Panc1 (cell line): ENCODE measurements around the gene C2orf76. TPM values are rescaled to one million over a fixed set of nuclear protein-coding genes. Genes with fewer than 3 reads are reported as not detected.

Experiments
- ATAC-seq: fragments of 200-7000 bp; cut with Tn5 transposase; 2 replicates; pipeline ENCODE4 v1.9.1; 2020; ENCODE audit warnings: mild to moderate bottlenecking, moderate library complexity
- BruUV-seq: library from RNA; stranded (reverse); fragments of 400-500 nt; replicated peaks from 2 replicates; lab custom pipeline; 2021; lab: Mats Ljungman, UMichigan
- CTCF ChIA-PET: fragments of 300-600 bp; sonication (Branson Sonifier 250); formaldehyde crosslinking; loops from one replicate; lab custom pipeline; 2022; ENCODE audit warnings: antibody characterized with exemption; lab: Charles Lee
- POLR2A ChIA-PET: fragments of 300-600 bp; sonication (Branson Sonifier 250); formaldehyde crosslinking; loops from one replicate; lab custom pipeline; 2022; ENCODE audit warnings: antibody characterized with exemption; lab: Charles Lee
- DNase-seq: peaks from one replicate; pipeline ENCODE4 v3.0.0-alpha.2; 2010; ENCODE audit warnings: low read depth, low spot score
- H3K27ac ChIP-seq: 2 replicates; pipeline ENCODE4 v1.5.1; 2011; ENCODE audit warnings: mild to moderate bottlenecking, low read length, inconsistent platforms
- H3K27me3 ChIP-seq: fragments of 200-500 bp; sonication (Bioruptor generic); 2 replicates; pipeline ENCODE4 v1.6.0; 2014; ENCODE audit warnings: low read length, inconsistent platforms; ENCODE audit not compliant: control insufficient read depth, insufficient read depth
- H3K36me3 ChIP-seq: fragments of 200-500 bp; sonication (Bioruptor generic); 2 replicates; pipeline ENCODE4 v1.5.1; 2014; ENCODE audit warnings: inconsistent platforms, mild to moderate bottlenecking, low read length, moderate library complexity; ENCODE audit not compliant: control insufficient read depth, insufficient read depth
- H3K4me1 ChIP-seq: 2 replicates; pipeline ENCODE4 v1.5.1; 2011; ENCODE audit warnings: inconsistent platforms, mild to moderate bottlenecking, low read length, moderate library complexity; ENCODE audit not compliant: control insufficient read depth, insufficient read depth
- H3K4me3 ChIP-seq, 2 experiments: 2 replicates each; pipeline ENCODE4 v1.5.1; 2011 to 2012; ENCODE audit warnings: low read depth in 2 of 2, low read length in 2 of 2, mild to moderate bottlenecking in 2 of 2, inconsistent platforms in 1 of 2, moderate library complexity in 1 of 2
- H3K9me3 ChIP-seq: fragments of 200-500 bp; sonication (Bioruptor generic); 2 replicates; pipeline ENCODE4 v1.5.1; 2014; ENCODE audit warnings: low read depth, mild to moderate bottlenecking, inconsistent platforms, low read length, moderate library complexity; ENCODE audit not compliant: control insufficient read depth, insufficient read depth
- CTCF ChIP-seq: fragments of 450-650 bp; IDR thresholded peaks from 2 replicates; pipeline ENCODE4 v1.5.1; 2017; ENCODE audit warnings: mild to moderate bottlenecking
- POLR2AphosphoS5 ChIP-seq: IDR thresholded peaks from 2 replicates; pipeline ENCODE4 v1.6.1; 2012; ENCODE audit warnings: mild to moderate bottlenecking, low read depth, low read length, moderate library complexity
- REST ChIP-seq, 2 experiments: IDR thresholded peaks; 2 replicates each; pipeline ENCODE4 v1.6.1; 2011 to 2012; ENCODE audit warnings: low read depth in 2 of 2, control low read depth in 1 of 2, low read length in 1 of 2, mild to moderate bottlenecking in 1 of 2, moderate library complexity in 1 of 2; ENCODE audit not compliant: insufficient read depth in 1 of 2
- SIN3A ChIP-seq: IDR thresholded peaks from 2 replicates; pipeline ENCODE4 v1.6.1; 2012; ENCODE audit warnings: low read depth, mild to moderate bottlenecking, low read length, moderate library complexity, borderline replicate concordance; ENCODE audit not compliant: insufficient read depth
- TCF7L2 ChIP-seq: IDR thresholded peaks from 2 replicates; pipeline ENCODE4 v1.6.1; 2011; ENCODE audit warnings: mild to moderate bottlenecking, low read depth, low read length, inconsistent platforms
- in situ Hi-C: cut with HindIII; loops from 2 replicates; pipeline ENCODE4 v1.10.0; 2016; ENCODE audit warnings: low sequenced_read_pairs, low pct_unique_long_range_greater_than_20kb
- intact Hi-C: fragments of 100-400 bp; cut with micrococcal nuclease; formaldehyde crosslinking; loops from one replicate; pipeline ENCODE4 v1.10.0; 2022; ENCODE audit not compliant: unreplicated experiment
- total RNA-seq: library from RNA; stranded (reverse); gene quantifications from one replicate; pipeline ENCODE4 v1.2.1, GENCODE V29; 2021; ENCODE audit not compliant: unreplicated experiment

The C2orf76 gene
- total RNA-seq, 1 experiment from 2014 or later, result 22.7 TPM

- ChIA-PET POLR2A (no interaction called here), CTCF (no interaction called here)
- no peak overlapping the region for H3K27ac ChIP-seq
- no TSS peak for BruUV-seq
- no peak overlapping the region for H3K4me3 ChIP-seq
- no peak for TF ChIP-seq POLR2AphosphoS5
- no peak for TF ChIP-seq SIN3A
- TF ChIP-seq TCF7L2, result no peak
- TF ChIP-seq REST (IDR thresholded peaks at IDR 0.05; ENCODE audit: insufficient read depth in 1 of 2, low read depth in 2 of 2, low read length in 1 of 2), result no peak
- no peak for TF ChIP-seq CTCF
- in situ Hi-C loops (no loop called here), intact Hi-C loops (no loop called here)
- H3K9me3 ChIP-seq, result no peaks in the 10 kb centered on the region
- H3K4me1 ChIP-seq, result no peaks in the 10 kb centered on the region
- ATAC-seq (no peak), DNase-seq (no peak)
- H3K36me3 ChIP-seq, result no peaks in the 10 kb centered on the region
- no peaks in the 10 kb centered on the region for H3K27me3 ChIP-seq
Measured at GRCh38 chr2:119317554-119317953, 49.1 kb downstream of the C2orf76 start.

DNA sequence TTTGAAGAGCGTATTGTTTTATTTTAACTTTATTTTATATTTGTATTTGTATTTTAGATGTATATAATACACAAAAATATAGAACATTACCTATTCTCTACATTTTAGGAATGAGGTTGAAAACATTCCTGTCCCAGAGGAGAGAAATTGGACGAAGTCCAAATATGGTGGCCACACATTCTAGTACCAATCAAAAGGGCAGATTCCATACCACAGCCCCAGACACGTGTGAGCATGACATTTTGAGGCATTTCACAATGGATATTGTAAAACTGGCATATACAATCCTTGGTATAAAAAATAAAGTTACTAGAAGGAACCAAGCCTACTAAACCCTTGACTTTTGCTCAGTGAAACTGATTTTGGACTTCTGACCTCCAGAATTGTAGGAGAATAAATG lies 50.6 kb downstream of the C2orf76 start:
- Histone ChIP-seq H3K27ac (no peak overlapping the region), H3K4me1 (no peaks in the 10 kb centered on the region), H3K36me3 (no peaks in the 10 kb centered on the region), H3K9me3 (no peaks in the 10 kb centered on the region), H3K4me3 (no peak overlapping the region), H3K27me3 (no peaks in the 10 kb centered on the region)
- POLR2A ChIA-PET, result no interaction called here
- CTCF ChIA-PET, result no interaction called here
- ATAC-seq (no peak), DNase-seq (no peak)
- BruUV-seq, result no TSS peak
- TF ChIP-seq TCF7L2, result no peak
- TF ChIP-seq CTCF, result no peak
- no peak for TF ChIP-seq SIN3A
- no peak for TF ChIP-seq REST (IDR thresholded peaks at IDR 0.05; ENCODE audit: insufficient read depth in 1 of 2, low read depth in 2 of 2, low read length in 1 of 2)
- no peak for TF ChIP-seq POLR2AphosphoS5
- in situ Hi-C loops (no loop called here), intact Hi-C loops (no loop called here)
